HTERT RPE-1 (cell line): Measurements from ENCODE around the gene CCDC81.

ENCODE experiments used
- in situ Hi-C: fragments of 300-500 bp; cut with MboI; formaldehyde crosslinking; loops from 4 replicates; pipeline ENCODE4 v1.14.3; 2020; ENCODE audit warnings: low sequenced_read_pairs

CCDC81 gene

DNA sequence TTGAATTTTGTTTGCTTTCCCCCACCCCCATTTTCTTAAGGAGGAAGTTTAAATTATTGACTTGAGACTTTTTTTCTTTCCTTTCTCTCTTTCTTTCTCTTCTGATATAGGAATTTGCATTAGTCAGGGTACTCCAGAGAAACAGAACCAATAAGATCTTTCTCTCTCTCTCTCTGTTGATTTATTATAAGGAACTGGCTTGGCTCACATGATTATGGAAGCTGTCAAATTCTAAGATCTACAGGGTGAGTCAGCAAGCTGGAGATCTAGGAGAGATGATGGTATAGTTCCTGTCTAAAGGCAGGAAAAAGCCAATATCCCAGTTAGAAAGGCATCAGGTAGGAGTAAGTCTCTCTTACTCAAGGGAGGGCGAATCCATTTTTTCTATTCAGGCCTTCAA is 64.0 kb downstream of the CCDC81 start:
- in situ Hi-C loops, result no loop called here

DNA sequence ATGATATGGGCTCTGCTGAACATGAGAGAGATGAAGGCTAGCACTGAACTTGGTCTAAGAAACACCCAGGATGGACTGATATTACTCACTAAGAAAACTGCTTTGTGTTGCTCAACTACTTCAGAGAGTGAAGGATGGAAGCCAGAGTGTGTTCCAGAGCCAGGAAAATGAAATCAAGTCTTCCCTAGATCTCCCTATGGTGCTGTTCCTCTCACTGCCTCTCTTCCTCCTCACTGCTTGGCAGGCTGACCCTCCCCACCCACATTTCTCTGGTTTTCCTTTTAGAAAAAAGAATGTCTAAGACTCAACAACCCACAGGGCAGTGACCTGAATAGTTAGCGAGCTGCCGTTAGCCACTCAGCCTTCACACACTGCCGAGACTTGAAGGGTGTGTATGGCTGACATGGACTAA is 65.6 kb downstream of the CCDC81 start:
- in situ Hi-C loops, result no loop called here

DNA sequence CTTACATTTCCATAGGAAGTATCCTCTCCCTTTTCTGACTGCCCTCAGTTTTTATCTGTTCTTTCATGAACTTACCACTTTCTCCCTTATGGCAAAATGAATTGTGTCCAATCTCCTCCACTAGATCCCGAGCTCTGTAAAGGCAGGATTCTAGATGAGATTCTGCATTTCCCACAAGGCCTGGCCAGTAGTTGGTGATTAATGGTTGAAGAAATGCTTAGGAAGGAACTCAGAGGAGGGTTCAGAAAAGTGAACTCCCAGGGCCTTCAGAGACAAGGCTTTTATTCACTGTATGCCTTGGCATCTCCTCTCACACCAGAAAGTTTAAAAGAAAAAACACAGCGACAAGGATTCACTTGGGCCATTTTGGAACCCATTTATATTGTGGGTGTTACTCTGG is 66.2 kb downstream of the CCDC81 start:
- in situ Hi-C loops, result no loop called here

DNA sequence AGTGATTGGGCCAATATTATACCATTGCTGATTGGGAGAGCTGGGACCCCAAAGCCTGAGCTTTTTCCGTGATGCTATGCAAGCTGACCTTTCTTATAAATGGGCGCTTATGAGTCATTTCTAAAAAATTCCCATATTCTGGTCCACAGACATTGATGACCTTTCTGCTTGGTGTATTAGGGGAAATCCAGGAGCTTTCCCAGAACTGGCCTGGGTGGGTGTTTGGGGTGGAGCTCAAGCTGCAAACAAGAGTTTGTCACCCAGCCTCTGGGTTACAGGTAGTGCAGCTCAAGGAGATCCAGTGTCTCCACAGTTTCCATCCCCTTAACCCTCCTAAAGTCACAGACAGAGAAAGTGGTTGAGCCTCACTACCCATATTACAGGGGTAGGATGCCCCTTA is 67.7 kb downstream of the CCDC81 start:
- in situ Hi-C loops, result no loop called here

DNA sequence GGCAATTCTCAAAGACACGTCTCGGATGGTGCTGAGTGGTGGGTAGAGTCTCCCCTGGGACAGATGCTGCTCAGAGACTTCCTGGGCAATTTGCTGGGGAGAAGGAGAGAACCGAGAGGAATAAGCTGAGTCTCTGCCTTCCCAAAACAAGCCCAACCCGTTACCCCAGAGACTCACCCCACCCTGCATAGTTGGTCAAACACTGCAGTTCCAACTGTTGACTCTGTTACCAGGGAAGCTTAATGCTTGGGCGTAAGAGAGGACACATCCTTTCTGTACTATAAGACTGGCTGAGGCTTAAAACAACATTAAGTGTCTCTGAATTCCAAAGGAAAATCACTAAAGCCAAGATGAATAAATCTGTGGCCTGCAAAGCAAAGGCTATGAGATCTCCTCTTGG is 68.1 kb downstream of the CCDC81 start:
- in situ Hi-C loops, result no loop called here

DNA sequence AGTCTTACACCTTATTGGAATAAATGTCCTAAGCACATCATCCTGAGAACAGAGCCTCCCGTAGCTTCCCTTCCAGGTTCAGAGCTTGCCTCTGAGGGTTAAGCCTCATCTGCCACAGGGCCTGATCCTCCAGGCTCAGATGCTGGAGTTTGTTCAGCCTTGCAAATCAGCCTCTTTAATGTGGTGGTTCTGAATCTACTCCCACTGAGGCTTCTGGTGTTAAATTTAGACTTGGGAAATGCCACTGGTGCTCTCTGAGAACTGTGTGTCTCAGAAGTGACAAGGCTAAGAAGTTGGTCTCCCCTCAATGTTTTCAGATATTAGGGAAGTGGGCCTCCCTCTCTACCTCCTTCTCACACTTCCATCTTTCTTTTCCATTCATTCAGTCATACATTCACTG is 68.7 kb downstream of the CCDC81 start:
- in situ Hi-C loops, result no loop called here

DNA sequence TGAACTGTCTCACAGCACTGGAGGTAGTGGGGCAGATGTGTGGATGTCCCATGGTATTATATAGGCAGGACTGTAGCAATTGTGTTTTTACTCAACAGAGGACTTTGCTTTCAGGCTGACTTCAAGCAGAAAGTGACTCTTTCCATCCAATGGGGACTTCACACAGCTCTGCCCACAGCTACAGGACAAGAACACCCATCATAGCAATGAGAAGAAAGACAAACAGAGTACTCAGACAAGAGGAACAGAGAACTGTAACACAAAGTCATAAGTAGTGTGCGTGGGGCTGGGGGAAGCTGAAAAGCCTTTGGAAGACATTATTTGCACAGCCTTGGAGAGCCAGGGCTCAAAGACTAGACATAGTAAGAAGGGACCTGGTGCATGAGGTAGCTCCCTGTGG is 70.3 kb downstream of the CCDC81 start:
- in situ Hi-C loops, result no loop called here

DNA sequence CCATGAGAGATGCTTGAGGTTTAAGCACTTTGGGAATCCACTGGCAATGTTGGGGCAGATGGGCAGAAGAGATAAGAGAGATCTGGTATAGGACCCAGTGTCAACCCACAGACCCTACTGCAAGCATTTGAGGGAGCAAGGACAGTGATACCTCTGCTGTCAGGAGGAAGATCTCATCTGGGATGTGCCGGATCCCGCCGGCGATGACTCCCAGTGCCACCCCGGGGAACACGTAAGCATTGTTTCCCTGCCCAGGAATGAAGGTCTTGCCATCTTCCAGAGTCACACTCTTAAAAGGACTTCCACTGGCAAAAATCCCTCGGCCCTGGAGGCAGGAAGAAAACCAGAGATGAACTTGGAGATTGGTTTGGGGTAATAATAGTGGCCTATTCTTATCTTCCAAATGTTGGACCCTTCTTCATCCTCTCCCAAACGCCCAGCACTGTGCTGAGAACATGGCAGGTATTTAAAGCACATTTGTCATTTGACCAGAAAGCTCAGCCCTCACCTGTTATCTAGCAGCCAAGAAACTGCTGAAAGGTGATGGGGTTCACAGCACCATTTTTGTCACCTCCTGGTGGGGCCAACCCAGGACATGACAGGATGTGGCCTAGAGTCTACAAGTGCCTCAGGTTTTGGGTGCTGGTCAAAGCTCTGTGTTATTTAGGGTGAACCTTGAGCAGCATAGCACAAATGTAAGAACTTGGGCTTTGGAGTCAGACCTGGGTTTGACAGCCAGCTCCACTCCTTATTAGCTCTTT is 71.7 kb downstream of the CCDC81 start:
- in situ Hi-C loops, result no loop called here

DNA sequence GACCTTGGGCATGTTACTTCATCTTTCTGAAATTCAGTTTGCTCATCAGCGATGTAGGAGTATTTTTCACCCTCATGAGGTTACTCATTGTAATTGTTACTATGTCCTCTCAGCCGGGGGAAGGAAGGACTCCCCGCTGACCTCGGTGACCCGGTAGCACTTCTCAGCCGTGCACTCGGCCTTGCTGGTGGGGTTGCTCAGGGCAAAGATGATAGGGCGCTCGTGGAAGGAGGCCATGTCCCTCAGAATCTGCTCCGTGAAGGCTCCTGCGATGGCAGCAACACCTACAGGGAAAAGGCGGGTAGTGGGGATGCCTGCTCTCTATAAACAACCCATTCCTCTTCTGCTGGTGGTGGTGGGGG is 72.2 kb downstream of the CCDC81 start:
- in situ Hi-C loops, result no loop called here

DNA sequence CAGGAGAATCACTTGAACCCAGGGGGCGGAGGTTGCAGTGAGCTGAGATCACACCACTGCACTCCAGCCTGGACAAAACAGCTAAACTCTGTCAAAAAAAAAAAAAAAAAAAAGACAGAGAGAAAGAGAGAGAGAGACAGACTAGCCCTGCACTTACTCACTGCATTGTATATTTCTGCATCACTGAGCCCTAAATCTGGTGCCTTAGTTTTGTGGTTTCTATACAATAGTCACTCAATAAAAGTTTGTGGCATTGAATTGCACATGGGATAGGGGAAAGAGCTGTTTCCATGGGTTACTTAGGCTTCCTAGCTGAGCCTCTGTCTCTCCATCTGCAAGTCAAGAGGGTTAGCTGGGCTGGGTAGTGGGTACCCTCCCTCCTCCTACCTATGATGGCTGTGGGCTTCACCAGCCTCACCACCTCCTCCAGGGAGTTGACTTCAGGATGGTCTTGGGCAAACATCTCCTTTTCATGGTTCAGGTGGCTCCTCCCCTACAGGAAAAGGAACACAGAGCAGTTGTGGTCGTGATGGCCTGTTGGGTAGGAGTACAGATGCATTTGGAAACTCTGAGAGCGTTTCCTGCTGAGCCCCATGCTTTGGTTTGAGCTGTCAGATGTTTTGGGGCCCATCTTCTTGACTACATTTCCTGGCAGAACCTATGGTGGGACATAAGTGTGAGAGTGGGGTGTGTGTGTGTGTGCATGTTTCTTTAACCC is 73.2 kb downstream of the CCDC81 start:
- in situ Hi-C loops, result no loop called here

DNA sequence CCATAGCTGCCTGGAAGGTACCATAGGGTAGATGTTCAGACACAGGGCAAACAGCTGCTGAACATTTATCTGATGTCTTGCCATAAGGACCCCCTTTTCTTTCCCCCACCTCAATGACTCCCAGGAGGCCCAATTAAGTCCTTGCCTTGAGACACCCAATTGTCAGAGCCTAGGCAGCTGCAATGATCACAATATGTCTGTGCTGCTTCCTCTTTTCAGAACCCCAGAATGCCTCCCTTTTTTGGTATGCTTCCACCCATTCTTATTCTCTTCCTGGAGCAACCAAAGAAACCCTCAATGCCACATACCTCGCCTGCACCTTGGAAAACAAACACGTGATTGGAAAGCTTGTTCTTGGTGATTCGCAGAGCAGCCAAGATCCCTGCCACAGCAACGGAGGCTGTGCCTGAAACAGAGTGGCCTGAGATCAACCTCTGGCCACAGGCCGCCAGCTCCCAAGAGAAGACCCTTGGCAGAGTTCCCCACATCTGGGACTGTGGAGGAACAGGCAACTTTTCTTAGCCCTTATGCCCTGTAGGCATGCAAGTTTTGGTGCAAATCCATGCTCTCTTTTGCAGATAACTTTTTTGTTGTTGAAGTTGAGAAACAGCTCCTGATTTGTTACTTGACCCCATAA is 75.4 kb downstream of the CCDC81 start:
- in situ Hi-C loops, result loop anchor here (25.0 kb wide), 1 partner anchor 162 kb away; no protein-coding TSS in a partner anchor

DNA sequence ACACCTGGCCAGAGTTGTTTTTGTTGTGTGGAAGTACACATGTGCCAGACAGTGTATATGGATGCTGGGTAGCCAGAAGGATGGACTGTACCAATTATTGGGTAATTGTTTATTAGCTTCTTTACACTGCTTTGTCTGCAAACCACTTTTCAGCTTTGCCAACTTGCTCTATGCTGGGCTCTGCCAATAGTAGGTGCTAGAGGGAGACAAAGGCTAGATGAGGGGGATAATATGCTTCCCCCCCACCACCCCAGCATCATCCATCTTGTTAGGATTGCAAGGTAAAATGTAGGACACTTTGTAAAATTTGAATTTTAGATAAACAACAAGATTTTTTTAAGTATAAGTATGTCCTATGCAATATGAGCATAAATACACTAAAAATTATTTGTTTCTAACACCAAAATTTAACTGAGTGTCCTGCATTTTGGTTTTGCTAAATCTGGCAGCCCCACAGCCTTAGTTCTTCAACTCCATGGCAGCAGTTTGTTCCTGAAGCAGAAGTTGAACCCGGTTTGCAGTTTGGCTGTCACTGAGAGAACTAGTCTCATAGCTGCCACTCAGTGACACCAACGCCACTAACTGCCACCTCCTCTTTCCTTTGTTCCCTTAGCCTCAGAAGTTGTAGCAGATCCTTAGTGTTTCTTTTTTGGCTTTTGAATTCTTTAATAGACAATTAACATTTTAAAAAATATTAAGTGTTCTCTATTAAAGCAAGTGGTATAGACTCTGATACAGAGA is 78.8 kb downstream of the CCDC81 start:
- in situ Hi-C loops, result loop anchor here (25.0 kb wide), 1 partner anchor 159 kb away; no protein-coding TSS in a partner anchor

DNA sequence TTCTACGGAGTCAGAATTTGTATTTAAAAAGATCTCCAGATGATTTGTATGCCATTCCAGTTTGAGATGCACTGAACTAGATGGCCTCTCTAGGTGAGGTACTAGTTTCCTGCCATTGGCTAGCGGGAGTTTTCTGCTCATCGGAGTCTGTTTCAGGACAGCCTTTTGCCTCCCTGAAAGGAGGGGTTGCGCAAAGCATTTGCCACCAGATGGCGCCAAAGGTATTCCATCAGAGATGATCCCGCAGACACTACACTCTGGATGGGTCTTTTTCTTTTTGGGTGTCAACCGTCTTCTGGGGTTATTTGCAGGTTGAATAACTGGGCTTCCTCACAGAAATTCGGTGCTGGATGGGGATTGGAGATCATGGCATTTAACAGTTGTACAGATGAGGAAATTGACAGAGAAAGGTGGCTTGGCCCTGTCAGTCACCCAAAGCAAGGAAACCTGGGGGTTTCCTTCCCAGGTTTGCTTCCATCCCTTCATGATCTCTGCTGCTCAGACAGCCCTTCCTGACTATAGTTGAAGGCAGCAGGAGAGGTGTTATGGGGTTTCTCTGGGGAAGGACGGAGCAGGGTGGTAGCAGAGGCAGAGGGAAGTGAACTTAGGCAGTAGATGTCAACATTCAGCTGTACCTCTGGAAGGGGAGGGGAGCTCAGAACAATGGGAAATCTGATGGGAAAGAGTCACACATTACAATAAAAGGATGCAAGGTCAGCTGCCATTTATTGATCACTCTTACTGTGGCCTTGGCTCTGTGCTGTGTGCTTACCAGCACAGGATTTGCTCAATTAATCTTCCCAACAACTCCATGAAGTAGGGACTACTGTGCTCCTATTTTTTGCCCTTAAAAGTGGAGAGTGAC is 81.6 kb downstream of the CCDC81 start:
- in situ Hi-C loops, result loop anchor here (25.0 kb wide), 1 partner anchor 156 kb away; no protein-coding TSS in a partner anchor

DNA sequence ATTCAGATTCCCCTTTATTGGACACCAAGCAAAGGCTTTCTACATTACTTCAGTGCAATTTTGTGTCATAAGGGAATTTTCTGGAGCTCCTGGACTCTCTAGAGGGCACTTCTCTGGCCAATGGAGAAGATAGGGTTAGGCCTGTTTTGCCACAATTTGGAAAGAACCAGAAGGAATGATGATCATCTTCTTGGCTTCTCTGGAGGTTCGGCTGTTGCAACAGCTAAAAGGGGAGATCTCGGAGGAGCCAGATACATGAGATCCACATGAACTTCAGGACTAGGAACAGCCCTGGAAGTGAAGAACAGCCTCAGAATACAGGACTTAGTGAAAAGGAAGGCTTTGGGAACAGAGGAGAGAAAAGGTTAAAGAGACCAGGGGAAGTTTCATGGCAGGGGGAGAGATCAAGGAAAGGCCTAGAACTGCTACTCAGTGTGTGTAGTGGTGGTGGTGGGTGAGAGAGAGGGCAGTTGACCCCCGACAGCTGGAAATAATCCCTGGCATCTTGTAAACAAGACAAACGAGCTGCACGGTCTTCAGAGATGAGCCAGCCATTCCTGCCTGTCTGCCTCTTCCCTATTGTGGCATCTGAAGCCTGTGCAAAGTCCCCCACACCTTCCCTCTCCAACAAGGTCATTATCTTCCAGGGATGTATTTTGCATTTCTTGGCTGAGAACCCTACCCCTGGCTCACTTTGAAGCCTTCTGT is 83.8 kb downstream of the CCDC81 start:
- in situ Hi-C loops, result loop anchor here (25.0 kb wide), 1 partner anchor 154 kb away; no protein-coding TSS in a partner anchor

DNA sequence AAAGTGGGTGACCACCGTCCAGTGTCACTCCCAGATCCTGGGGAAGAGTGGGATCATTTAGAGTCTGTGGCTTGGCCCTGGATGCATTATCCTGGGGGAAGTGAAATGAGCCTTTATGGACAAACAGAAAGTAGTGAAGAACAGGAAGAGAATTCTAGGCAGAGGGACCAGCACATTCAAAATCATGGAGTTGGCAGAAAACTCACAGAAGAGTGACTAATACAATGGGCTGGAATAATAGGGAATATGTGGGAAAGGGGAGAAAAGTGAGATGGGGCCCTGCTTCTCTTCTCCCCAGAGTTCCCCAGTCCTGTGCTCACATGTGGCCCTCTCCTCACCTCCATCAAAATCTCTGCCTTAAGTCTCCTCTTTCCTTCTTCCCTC is 84.3 kb downstream of the CCDC81 start:
- in situ Hi-C loops, result loop anchor here (25.0 kb wide), 1 partner anchor 153 kb away; no protein-coding TSS in a partner anchor

DNA sequence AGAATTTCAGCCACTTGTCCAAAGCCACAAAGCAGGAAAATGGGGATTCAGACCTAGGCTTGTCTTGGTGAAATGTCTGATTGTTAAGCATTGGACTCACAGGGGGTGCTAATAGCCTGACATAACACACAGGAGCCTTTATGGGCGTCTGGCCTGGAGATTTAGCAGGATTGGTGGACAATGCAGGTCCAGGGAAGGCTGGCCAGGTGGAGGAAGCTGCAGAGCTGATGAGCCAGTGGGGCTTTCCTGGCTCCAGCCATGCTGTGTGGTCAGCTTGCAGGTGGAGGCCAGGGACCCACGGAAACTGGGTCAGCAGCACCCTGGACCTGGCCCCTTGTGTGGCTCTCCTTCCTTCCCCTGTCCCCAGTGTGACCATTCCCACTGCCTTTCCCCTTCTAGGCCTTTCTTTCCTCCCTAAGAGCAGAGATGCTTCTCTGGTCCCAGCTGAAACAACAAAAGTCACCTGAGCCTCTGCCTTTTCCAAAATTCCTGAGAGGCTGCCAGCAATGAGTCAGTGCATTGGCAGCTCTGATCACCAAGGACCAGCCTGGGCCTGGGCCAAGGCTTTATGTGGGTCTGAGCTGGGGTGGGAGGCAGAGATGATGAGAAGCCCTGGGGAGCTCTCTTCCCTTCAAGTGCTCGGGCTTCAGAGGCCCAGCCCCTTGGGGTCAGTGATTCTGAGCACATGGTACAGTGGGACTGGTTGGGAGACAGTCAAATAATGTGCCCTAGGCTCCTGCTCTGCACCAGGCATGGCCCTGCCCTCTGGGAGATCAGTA is 85.2 kb downstream of the CCDC81 start:
- in situ Hi-C loops, result loop anchor here (25.0 kb wide), 1 partner anchor 152 kb away; no protein-coding TSS in a partner anchor

DNA sequence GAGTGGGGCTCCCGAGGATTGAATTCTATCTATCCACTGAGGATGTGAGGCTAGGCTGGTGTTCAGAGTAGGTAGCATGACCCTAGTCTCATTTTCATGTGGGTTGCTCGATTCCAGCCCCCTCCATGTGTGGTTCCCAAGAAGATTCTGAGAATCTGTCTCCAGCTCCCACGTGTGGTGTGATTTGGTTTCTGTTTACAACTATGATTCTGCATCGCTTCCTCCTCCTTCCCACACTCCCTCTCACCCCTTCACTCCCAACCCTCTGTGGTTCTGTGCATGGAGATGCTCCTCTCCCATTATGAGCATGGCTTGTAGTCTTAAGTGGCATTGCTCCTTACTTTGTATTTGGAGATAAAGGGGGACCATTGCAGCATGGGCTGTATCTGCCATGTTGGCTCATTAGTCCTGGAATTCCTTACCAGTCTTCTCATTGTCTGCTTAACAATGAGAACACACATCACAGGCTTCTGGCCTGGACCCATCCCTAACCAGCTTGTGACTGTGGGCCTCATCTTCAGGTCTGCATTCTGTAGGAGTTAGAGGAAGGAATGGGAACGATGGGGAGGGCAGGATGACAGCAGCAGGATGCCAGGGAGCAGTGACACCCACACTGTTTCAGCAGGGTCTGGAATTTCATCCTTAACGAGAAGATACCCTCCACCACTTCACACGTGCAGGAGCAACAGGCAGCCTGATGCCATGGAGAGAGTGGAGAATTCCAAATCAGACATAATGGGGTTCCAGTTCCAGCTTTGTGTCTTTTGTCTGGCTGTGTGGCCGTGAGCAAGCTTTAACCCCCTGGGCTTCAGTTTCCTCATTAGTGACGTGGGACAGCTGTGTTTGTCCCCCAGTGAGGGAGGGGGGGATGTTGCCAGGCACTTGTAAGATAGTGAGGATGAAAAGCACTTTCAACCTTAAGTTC is 86.0 kb downstream of the CCDC81 start:
- in situ Hi-C loops, result loop anchor here (25.0 kb wide), 1 partner anchor 152 kb away; no protein-coding TSS in a partner anchor
